CD4-positive, alpha-beta T cell treated with Interleukin-4 for 1 hour (primary cell): ENCODE measurements around the gene NCKAP5.

Experiments
- DNase-seq, 2 donors: peaks; one replicate each; pipeline ENCODE4 v3.0.0-alpha.2; 2020 to 2022

Gene NCKAP5

DNA sequence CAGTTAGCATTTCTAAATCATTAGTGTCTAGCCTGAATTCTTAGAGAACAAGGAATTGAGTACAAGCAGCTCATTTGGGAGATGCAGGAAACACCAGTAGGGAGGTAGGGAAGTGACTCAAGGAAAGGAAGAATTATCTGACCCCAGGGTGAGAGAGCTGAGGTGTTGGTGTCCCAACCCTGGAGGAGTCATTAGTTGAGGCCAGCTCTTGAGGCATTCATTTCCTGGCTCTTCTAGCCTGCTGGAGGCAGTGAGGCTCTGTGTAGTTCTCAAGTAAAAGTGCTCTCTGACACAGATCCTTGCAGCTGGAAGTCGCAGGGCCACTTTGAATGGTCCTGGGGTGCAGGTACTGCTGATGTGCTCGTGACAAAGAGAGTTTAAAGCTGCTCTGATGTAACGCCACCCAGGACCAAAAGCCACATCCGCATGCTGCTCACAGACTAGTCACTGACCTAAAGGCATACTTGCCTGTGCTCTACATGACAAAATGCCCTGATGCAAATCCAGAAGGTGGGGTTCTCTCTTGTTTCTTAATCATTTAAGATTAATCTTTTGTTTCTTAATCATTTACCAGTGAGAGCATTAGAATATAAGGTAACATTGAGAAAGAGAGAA is 598.8 kb downstream of the NCKAP5 start:
- DNase-seq, result no peak

DNA sequence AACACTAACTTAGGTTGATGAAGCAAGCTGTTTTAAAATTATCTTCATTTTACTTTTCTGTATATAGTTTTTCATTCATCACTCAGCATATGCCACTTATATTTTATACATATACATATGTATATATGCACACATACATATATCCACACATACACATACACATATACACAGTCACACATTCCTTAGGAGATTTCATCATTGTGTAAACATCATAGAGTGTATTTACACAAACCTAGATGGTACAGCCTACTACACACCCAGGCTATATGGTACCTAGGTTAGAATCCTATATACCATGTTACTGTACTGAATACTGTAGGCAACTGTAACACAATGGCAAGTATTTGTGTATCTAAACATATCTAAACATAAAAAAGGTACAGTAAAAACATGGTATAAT is 602.8 kb downstream of the NCKAP5 start:
- no peak for DNase-seq

DNA sequence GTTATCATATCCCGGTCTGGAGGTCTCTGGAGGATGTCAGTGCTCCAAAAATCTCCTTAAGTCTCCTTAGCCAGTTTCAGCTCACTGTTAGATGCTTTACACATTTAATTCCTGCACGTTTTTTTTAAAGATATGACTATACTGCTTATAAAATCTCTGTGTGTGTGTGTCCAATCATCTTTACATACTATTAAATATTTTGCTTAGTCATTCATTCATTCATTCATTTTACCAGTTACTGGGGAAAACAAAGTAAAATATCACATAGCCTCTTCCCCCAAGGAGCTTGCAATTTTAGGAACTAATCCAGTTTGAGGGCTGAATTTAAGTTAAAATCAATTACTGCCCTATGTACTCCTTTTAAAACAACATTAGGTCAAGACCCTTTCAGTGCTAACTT is 605.1 kb downstream of the NCKAP5 start:
- DNase-seq, result no peak

DNA sequence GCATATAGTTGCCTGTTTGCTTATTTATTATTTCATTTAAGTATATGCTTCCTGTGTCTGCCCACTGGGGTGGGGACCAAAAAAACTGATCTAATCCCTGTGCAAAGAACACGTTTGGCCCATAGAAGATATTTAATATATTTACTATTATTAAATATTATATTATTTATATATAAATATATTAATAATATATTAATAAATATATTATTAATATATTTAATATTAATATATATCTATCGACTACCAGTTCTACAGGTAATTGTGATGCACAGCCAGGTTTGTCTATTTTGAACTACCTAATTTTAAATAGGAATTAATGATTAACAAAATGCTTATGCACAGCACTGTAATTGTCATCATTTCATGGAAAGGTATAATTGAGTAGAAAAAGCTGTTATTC is 609.4 kb downstream of the NCKAP5 start:
- no peak for DNase-seq

DNA sequence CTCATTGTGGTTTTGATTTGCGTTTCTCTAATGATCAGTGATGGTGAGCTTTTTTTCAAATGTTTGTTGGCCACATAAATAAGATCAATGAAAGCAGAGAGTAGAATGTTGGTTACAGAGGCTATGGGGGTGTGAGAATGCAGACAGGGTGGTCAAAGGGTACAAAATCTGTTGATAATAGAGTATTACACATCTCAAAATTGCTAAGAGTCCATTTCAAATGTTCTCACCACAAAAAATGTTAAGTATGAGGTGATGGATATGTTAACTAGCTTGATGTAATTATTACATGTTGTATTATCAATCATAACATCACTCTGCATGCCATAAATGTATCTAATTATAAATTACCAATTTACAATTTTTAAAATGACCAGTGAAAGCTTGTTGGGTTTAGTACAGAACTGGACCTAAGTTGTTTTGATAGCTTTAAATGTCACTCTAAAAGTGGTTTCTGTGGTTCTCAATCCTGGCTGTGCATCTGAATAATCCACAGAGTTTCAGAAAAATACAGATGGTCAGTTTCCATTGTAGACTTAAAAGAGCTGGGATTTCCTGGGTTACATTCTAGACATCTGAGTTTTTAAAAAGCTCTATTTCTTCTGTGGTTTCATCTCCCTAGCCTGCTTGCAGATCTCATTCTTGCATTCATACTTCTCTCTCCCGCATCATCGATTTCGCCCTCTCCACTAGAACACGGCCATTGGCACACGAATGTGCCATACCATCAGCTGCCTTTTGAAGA is 612.2 kb downstream of the NCKAP5 start:
- DNase-seq, result no peak

DNA sequence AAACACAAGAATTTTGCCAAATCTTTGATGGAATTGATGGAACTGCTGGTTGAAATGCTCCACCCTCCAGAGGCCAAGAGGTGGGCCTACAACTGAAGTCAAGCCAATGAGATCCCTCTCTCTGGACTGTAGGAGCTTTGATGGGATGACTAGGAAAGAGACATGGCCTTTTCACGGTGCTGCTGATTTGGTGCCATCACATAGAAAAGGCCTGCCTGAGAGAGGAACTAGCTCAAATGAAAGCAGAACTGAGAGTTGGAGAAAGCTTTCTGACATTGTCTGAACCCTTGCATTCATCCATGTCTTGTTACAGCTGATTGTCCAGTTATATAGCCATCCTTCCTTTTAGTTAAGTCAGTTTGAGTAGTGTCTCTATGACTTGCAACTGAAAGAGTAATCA is 614.5 kb downstream of the NCKAP5 start:
- DNase-seq, result no peak

DNA sequence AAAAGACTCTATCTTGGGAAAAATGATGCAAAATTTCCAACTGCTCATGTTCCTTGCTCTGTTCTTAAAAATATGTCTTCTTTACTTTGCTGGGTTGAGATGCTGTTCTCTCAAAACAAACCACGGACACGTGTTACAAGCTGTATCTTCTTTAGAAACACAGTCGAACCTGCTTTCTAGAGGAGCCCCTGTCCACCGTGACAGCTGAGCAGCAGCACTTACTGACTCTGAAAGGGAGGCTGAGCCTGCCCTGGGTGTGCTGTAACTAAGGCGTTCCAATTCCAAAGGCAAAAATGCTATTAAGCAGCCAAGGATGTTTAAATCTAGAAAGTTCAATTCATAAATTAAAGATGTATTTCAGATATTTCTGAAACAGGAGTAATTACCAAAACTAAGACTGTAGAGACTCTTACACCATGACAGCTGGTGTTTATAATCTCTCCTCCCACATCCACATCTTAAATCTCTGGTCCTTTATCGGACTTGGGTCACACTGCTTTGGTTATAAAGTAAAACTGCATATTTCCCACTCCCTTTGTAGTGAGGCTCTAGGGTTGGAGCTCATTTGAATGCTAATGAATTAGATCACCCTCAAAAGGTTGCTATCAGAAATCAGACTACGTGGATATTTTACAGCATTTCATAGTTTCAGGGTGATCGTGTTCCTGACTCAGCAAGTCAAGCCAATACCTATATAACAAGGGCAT is 617.1 kb downstream of the NCKAP5 start:
- DNase-seq, result no peak

DNA sequence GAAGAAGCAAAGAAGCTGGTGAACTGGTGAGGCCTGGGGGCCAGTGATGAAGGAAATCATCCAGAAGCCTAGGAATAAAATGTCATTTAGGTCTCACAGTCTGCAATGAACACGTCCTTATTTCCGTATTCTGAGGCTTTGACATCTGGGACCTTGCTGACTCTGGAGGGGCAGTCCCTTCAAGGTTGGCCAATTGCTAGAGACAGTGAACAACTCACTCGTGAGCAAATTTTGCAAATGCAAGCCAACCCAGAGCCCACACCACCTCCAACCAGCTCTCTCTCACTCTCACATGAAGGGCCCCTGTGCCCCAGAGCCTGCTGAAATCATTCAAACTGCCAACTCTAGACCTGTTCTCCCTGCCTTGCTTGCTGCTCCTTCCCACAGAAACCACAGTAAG is 619.2 kb downstream of the NCKAP5 start:
- no peak for DNase-seq

DNA sequence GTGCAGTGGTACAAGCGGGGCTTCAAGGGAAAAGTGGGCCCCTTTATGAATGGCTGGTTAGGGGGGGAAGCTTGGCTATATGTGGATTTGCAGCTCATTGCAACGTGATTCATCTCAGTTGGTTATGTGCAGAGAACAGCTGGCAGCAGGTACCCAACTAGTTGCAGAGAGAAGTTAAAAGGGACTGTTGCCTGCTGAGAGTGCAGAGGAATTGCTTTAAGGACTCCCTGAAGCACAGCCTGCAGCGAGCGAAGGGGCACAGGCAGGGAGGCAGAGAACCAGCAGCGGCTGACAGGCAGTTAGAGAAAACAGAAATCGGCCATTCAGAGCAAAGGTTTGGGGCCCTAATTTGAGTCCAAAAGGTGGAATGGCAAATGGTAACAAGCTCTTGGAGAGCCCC is 620.1 kb downstream of the NCKAP5 start:
- DNase-seq, result no peak

DNA sequence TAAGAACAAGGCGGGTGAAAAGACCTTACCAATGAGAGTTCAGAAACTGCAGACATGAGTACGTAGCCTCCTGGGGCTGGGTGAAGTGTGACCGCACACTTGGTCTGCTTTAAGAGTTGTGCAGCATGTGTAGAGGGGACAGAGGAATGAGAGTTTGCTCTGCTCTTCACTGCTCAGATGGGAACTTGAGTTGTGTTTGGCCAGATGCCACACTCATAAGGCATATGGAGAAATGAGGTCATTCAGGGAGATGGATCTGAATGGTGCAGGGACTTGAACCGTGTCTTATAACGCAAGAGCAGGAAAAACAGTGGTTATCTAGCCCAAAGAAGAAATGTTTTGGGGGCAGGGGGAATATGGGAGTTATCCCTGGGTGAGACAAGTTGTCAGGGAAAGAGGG is 624.4 kb downstream of the NCKAP5 start:
- DNase-seq, result no peak

DNA sequence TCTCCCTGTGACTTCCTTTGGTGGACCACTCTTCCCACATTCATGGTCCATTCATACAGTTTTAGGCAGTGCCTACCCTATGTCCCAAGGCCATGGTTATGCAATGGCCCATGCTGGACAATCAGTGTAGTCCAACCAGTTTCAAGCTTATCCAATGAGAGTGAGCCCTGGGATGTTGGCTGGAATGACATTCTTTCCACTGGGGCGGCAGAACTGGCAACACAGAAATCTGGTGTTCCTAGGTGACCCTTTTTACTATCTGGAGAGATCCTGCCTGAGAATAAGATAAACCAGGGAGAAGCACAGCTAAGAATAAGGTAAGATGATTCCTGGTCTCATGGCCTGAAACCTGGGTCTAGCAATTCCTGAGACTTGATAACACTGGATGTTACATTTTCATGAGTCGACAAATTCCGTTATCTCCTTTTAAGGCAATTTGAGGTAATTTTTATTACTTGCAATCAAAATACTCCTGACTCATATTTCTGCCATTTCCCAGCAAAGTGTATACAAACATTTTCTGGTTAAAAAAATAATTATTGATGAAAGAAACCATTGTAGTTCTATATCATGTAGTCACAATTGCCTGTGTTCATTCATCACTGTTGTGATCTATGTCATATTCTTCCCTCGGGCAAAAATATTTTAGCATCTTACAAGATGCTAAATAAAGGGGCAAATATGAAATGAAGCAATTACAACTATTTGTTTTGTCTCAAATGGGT is 626.8 kb downstream of the NCKAP5 start:
- DNase-seq, result no peak

DNA sequence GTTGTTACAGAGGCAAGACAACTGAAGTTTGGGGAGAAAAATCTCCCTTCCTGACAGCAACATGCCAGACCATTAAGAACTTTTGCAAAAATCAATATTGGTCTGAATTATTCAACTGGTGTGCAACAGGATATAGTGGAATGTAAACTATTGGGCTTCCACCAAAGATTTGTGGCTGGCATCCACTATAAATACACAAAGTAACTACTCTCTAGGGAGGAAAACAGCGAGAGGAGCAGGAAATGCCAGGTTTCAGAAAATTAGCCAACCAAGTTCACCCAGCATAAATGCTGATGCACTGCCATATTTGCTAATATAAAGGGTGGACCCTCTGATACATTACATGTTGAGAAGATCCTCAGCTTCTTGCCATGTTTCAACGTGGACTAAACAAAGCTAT is 630.6 kb downstream of the NCKAP5 start:
- DNase-seq, result no peak

DNA sequence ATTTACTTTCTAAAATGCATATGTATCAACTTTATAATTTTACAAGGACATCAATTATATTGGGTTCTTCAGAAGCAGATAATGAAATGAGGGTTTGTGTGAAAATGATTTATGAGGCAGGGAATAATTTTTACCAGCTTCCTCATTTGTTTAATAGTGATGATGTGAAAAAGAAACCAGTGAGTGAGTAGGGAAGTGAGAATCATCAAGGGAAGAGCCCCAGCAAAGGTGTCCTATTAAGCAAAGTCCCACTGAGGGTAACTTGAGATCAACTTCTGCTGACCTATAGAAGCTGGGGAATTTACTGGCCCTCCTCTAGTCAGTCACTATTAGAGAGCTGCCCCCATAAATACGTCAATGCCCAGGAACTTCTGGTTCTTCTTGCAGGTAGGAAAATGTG is 631.5 kb downstream of the NCKAP5 start:
- no peak for DNase-seq

DNA sequence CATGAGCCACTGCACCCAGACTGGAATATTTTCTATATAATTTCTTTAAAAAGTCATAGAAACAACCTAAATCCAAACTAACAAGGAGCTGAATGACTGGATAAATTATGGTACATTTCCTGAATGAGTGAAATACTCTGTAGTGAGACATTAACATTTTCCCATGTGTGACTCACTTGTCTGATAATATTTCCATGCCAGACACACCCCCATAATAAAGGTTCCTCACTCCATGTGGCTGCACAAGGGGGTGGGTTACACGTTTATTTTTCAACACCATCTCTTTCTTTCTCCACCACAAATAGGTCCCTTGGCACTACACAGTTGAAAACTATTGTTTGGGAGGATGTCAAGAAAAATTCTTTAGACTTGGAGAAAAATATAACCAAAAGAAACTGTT is 632.0 kb downstream of the NCKAP5 start:
- no peak for DNase-seq

DNA sequence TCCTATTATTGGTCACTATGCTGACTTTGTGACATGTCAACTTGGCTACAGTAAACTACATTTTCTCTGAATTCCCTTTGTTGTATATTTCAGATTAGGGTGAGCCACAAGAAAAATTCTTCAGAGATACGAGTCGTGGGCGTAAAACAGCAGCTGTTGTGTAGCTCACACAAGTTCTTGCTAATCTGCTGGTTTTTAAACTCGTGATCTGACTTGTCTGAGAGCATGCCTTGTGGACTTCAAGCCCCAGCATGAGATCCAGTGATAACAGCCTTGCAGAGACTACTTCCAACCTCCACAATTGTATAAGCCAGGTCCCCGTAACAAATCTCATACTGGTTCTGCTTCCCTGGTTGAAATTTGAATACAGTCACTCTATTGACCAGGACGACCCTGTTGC is 638.5 kb downstream of the NCKAP5 start:
- no peak for DNase-seq

DNA sequence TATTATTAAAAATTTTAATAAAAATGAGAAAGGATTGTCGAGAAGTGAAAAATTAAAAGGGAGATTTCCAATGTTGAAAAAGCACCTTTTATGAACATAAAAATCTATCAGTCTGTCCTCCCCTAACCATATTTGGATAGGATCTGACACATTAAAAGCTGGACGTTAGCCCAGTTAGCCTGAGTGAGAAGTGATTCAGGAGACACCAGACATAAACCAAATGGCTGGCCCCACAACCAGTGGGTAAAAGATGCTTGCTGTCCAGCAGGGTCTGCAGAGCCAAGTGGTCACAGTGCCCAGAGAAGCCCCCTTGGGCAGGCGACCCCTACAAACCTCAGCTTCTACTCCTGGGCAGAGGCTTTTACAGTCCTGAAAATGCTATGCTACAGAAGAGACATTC is 644.5 kb downstream of the NCKAP5 start:
- DNase-seq, result no peak

DNA sequence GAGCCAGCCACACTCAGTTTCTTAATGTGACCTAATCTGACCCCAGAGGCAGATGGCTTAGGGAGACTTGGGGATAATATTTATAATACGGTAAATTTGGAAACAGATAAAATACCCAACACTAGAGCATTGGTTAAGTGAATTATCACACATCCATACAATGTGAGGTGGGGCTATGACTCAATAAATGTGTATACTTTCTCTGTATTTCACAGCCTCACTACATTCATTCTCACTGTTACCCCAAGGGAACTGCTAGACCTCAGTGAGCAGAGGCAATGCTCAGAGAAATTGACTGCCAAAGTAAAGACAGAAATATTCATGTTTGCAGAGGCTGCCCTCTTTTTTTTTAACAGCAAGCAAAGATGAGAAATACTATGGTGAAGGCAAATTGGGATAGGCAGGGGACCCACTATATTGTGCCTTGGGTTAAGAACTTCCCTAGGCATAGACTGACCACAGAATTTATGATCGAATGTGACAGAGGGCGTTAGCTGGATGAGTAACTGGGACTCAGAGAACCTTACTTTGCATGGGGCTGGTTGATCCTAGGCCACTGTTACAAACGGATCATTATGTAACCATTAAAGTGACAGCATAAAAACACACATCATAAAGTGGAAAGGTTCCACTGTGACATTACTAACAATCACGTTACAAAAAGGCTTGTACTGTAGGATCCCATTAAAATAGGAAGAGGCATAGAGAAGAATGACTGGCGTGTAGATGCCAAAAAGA is 652.3 kb downstream of the NCKAP5 start:
- no peak for DNase-seq

DNA sequence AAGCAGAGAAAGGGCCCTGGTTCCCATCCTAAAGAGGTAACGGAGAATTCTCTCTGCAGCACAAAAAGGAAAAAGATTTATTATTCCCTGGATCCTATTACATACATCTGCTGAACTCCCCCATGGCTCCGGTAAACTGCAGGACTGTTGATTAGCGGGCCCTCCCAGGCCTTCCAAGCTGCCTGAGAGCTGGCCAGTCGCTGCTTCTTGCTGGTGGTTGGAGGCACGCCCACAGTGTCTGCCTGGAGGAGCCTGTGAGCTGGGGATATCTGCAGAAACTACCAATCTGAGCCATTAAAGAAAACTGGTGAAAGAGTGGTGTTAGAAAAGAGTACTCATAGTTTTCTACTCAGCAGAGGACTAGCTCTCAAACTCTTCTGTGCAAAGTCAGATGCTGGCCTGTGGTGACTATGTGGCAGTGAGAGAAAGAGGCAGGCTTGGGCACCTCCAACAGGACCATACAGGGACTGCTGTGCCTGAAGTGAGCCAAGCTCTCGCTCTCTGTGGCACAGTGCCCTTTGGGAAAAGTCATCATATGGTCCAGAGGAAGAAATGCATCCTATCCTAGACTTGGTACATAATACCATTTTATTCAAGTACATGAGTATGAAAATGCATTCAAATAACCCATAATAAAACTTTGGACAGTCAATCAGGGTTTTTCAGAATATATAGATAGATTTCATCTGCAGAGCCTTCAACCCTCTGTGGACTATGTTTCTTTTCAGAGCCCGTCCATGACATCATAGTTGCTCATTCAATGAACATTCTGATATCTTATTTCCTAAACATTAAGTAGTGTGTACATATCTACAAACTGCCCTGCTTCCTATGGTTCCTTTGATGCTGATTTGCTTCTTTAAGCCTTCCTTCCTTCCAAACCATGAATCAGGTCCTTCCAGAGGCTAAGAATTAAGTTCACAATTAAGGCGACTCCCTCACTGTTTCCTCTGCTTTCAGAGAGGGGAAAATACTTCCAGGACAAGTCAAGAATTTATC is 656.2 kb downstream of the NCKAP5 start:
- DNase-seq, result no peak

DNA sequence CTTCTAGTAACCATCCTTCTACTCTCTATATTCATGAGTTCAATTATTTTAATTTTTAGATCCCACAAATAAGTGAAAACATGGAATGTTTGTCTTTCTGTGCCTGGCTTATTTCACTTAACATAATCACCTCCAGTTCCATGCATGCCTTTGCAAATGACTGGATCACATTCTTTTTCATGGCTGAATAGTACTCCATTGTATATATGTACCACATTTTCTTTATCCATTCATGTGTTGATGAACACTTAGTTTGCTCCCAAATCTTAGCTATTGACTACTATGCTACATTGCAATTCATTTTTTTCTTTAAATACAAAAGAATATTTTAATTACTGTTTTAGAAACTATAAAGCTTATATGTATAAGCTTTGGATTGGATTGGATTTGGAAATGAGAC is 657.8 kb downstream of the NCKAP5 start:
- no peak for DNase-seq

DNA sequence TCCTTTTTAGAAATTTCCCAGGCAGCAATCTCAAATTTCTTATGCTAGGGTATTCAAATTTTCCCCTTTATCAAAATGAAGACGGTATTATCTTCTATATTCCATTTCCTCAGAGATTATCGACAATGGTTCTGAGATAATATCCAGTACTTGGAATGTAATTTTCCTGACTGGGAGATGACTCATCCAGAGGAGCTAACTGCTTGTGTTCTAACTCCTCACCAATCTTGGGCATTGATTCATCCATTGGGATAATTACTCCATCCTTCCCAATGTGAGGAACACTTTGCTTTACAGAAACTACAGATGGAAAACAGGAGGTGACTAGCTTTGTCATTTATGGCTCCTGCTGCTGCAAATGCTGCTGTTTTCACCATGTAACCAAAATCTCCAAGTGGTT is 658.8 kb downstream of the NCKAP5 start:
- no peak for DNase-seq

DNA sequence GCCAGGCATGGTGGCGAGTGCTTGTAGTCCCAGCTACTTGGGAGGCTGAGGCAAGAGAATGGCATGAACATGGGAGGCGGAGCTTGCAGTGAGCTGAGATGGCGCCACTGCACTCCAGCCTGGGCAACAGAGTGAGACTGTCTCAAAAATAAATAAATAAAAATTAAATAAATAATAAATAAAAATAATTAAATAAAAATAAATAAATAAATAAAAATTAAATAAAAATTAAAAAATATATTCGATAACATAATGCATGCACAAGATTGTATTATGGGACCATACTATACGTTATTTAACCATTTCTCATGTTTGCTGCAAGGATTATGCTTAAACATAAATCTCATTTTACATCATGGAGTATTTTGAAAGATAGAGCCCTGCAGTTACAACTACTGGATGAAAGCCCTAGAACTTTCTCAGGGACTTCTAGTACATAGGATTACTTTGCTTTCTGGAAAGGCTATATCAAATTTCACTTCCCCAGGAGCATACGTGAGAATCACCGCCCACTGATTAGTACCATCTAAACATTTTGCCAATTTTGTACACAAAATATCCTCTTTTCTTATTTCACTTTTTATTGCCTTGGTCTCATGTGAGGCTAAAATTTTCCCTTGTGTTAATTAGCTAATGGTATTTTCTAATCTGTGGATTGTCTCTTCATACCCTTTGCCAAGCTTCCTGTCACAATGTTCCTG is 664.0 kb downstream of the NCKAP5 start:
- DNase-seq, result no peak
